ENCODE measurements around the gene LONP2.

The LONP2 gene

GRCh38 chr16:48292452-48292851, 48.4 kb downstream of the LONP2 start:
- in situ Hi-C loops (cut with HindIII; ENCODE audit: low sequenced_read_pairs) = no loop called here
- TF ChIP-seq CTCF (IDR thresholded peaks at IDR 0.05; ENCODE audit: low read depth, low read length) = no peak
- H3K4me3 ChIP-seq (ENCODE audit: low read depth, low read length) = no peak overlapping the region

GRCh38 chr16:48294724-48295123, 50.6 kb downstream of the LONP2 start:
- DNase-seq (ENCODE audit: low read depth, low spot score) = no peak
- in situ Hi-C loops (cut with HindIII; ENCODE audit: low sequenced_read_pairs) = no loop called here
- no peak overlapping the region for H3K4me3 ChIP-seq (ENCODE audit: low read depth, low read length)
- TF ChIP-seq CTCF (IDR thresholded peaks at IDR 0.05; ENCODE audit: low read depth, low read length) = no peak

More at GRCh38 chr16:48292452-48292851, 48.4 kb downstream of the LONP2 start:
- no peak for DNase-seq (ENCODE audit: low read depth, low spot score)

GRCh38 chr16:48295488-48296281, 51.6 kb downstream of the LONP2 start:
- DNase-seq (ENCODE audit: low read depth, low spot score) = no peak
- in situ Hi-C loops (cut with HindIII; ENCODE audit: low sequenced_read_pairs) = no loop called here
- no peak overlapping the region for H3K4me3 ChIP-seq (ENCODE audit: low read depth, low read length)
- no peak for TF ChIP-seq CTCF (IDR thresholded peaks at IDR 0.05; ENCODE audit: low read depth, low read length)

GRCh38 chr16:48299471-48299870, 55.4 kb downstream of the LONP2 start:
- in situ Hi-C loops (cut with HindIII; ENCODE audit: low sequenced_read_pairs) = no loop called here
- no peak overlapping the region for H3K4me3 ChIP-seq (ENCODE audit: low read depth, low read length)
- no peak for TF ChIP-seq CTCF (IDR thresholded peaks at IDR 0.05; ENCODE audit: low read depth, low read length)
- DNase-seq (ENCODE audit: low read depth, low spot score) = no peak

GRCh38 chr16:48300391-48300856, 56.3 kb downstream of the LONP2 start:
- in situ Hi-C loops (cut with HindIII; ENCODE audit: low sequenced_read_pairs) = no loop called here
- DNase-seq (ENCODE audit: low read depth, low spot score) = peak; percentile 82
- TF ChIP-seq CTCF (IDR thresholded peaks at IDR 0.05; ENCODE audit: low read depth, low read length) = no peak
- no peak overlapping the region for H3K4me3 ChIP-seq (ENCODE audit: low read depth, low read length)

- TF ChIP-seq CTCF (IDR thresholded peaks at IDR 0.05; ENCODE audit: low read depth, low read length) = no peak
- in situ Hi-C loops (cut with HindIII; ENCODE audit: low sequenced_read_pairs) = no loop called here
- no peak overlapping the region for H3K4me3 ChIP-seq (ENCODE audit: low read depth, low read length)
- no peak for DNase-seq (ENCODE audit: low read depth, low spot score)
Observed at GRCh38 chr16:48308535-48308934, 64.4 kb downstream of the LONP2 start.
